ENCODE measurements around the gene PCDH9. TPM values are rescaled to one million over a fixed set of nuclear protein-coding genes. Genes with fewer than 3 reads are reported as not detected.

Gene PCDH9
- total and polyA plus RNA-seq, 8 donors = 0.46 to 3.8 (median 1.5) TPM

DNA sequence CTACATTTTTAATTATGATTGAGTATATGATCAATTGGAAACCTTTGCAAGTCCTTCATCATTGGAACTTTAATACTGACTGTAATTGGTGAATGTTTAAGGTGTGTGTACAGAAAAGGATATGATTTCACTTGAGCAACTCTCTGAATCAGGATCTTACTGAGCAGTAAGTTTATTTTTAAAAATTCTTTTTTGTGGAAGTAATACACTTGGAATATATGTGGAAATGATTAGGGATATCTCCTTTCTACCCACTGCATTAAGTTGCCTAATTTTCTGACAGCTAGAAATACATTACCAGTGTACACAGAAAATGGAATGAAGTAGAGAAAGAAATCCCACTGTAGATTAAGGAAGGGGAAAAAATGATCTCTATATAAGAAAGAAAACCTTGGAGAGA is 865.8 kb downstream of the PCDH9 start:
- DNase-seq (no peak), FAIRE-seq (no peak), ATAC-seq (no peak)
- Histone ChIP-seq H3K27me3 (peaks cover 0 to 5% (median 0%) of the 10 kb centered on the region in 4 donors), H3K4me3 (no peak overlapping the region), H3K27ac (no peak overlapping the region), H3K9me3 (no peaks in the 10 kb centered on the region), H3K36me3 (no peaks in the 10 kb centered on the region), H3K4me1 (no peaks in the 10 kb centered on the region)
- TF ChIP-seq, protein P1, sequence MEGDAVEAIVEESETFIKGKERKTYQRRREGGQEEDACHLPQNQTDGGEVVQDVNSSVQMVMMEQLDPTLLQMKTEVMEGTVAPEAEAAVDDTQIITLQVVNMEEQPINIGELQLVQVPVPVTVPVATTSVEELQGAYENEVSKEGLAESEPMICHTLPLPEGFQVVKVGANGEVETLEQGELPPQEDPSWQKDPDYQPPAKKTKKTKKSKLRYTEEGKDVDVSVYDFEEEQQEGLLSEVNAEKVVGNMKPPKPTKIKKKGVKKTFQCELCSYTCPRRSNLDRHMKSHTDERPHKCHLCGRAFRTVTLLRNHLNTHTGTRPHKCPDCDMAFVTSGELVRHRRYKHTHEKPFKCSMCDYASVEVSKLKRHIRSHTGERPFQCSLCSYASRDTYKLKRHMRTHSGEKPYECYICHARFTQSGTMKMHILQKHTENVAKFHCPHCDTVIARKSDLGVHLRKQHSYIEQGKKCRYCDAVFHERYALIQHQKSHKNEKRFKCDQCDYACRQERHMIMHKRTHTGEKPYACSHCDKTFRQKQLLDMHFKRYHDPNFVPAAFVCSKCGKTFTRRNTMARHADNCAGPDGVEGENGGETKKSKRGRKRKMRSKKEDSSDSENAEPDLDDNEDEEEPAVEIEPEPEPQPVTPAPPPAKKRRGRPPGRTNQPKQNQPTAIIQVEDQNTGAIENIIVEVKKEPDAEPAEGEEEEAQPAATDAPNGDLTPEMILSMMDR (IDR thresholded peaks at IDR 0.05) = no peak
- intact Hi-C loops (cut with DNase I) = no loop called here

DNA sequence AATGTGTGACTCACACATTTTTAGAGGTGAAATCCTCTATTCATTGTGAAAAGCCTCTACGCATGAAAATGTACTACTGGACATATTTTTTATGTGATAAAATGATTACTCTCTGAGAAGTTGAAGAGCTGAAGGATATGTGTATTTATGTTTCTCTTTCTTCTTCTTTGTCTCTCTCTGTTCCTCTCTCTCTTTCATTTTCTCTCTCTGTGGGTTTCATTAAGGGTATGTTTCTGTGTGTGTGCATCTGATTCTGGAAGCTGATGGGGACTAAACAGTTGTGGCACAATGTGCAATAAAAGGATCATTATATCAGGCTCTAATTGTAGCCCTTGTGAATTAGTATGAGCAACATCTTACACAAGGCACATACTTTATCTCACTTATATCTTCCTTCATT is 867.7 kb downstream of the PCDH9 start:
- no peak overlapping the region for H3K4me3 ChIP-seq
- ATAC-seq = no peak
- intact Hi-C loops (cut with DNase I) = no loop called here

DNA sequence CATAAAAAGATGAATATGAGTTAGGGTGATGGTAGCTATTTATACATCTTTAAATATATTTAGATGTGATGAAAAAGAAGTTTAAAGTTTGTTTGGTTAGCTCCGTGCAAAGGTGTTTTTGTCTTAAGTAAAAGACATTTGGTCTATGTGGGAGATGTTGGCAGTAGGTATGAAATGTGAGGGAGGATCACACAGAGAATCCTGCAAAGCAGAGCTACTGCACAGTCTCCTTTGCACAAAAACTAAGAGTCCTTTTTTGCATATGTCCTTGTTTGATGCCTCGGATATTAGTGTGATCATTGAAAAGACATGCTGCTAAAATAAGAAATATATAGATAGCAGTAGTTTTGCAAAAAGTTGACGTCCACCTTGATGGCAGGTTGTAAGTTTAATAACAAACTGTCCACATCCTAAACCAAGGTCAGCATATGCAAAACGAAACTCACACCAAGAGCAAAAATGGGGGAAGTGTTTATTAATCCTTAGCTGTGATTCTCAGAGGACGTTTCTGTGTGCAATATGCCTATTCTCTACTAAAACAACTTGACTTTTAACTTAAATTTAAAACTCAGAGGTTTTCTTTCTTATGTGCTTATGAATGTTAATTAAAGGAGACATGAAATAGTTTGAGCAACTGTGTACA is 870.1 kb downstream of the PCDH9 start:
- WGBS, 2 donors = 29 to 41% methylated on average over 5 of the region's 5 CpGs
- TF ChIP-seq, protein P1 (IDR thresholded peaks at IDR 0.05) = no peak
- H3K4me3 ChIP-seq = no peak overlapping the region
- H3K9me3 ChIP-seq = no peaks in the 10 kb centered on the region
- no peaks in the 10 kb centered on the region for H3K4me1 ChIP-seq
- intact Hi-C loops (cut with DNase I) = no loop called here
- ATAC-seq = no peak
- DNase-seq = no peak
- H3K27me3 ChIP-seq = peaks cover 0 to 19% (median 7%) of the 10 kb centered on the region in 4 donors
- no peak overlapping the region for H3K27ac ChIP-seq
- H3K36me3 ChIP-seq = no peaks in the 10 kb centered on the region
- no peak for FAIRE-seq

More for the DNA sequence above, 867.7 kb downstream of the PCDH9 start:
- H3K4me1 ChIP-seq = no peaks in the 10 kb centered on the region
- 93 to 97% methylated on average over 1 of the region's 1 CpG for WGBS, 2 donors
- H3K9me3 ChIP-seq = no peaks in the 10 kb centered on the region
- TF ChIP-seq, protein P1 (IDR thresholded peaks at IDR 0.05) = no peak
- no peaks in the 10 kb centered on the region for H3K36me3 ChIP-seq
- no peak for FAIRE-seq
- DNase-seq = no peak
- peaks cover 0 to 7% (median 2%) of the 10 kb centered on the region in 4 donors for H3K27me3 ChIP-seq
- no peak overlapping the region for H3K27ac ChIP-seq

DNA sequence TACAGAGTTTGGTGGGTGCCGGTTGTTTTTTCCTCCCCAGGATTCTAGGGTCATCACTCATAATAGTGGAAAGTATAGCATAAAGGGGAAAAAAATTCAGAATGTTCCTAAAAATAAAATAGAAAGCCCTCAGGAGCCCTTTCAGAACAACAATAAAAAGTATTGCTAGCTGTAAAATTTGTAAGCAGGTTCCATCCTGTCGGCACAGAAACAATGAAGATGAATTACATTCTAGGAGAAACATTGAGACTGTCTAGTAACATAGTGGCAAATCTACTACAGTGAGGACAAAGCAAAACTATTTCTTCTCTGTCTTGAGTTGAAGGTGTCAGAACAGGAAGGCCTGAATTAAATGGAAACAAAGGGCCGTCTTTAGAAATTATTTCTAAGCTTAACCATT is 870.7 kb downstream of the PCDH9 start:
- intact Hi-C loops (cut with DNase I) = no loop called here
- ATAC-seq (no peak), FAIRE-seq (no peak), DNase-seq (no peak)
- no peak overlapping the region for H3K4me3 ChIP-seq
- H3K36me3 ChIP-seq = no peaks in the 10 kb centered on the region
- H3K27me3 ChIP-seq = peaks cover 0 to 19% (median 7%) of the 10 kb centered on the region in 4 donors
- no peak overlapping the region for H3K27ac ChIP-seq
- TF ChIP-seq, protein P1 (IDR thresholded peaks at IDR 0.05) = no peak
- peaks cover 0 to 2% (median 0%) of the 10 kb centered on the region in 3 donors for H3K4me1 ChIP-seq
- H3K9me3 ChIP-seq = no peaks in the 10 kb centered on the region
- 75 to 86% methylated on average over 3 of the region's 3 CpGs for WGBS, 2 donors

DNA sequence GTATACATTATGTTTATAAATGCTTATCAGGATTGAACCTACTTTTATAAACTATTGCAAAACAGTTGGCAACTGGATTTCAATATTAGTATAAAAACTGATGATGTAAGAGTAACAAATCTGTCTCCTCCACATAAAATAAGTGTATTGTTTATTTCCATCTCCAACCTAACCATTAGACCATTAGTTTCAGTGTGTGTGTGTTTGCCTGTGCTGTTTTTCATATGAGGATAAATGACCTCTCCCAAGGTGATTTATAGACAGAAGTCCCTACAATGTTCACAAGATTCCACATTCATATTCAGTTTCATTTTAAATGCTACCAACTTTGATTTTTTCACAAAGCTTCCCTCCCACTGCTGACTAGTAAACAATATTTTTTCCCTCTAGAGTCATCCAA is 871.6 kb downstream of the PCDH9 start:
- Histone ChIP-seq H3K36me3 (no peaks in the 10 kb centered on the region), H3K9me3 (no peaks in the 10 kb centered on the region), H3K4me1 (peaks cover 0 to 11% (median 7%) of the 10 kb centered on the region in 3 donors), H3K27ac (no peak overlapping the region), H3K27me3 (peaks cover 0 to 19% (median 7%) of the 10 kb centered on the region in 4 donors), H3K4me3 (no peak overlapping the region)
- FAIRE-seq (no peak), DNase-seq (no peak), ATAC-seq (no peak)
- TF ChIP-seq, protein P1 (IDR thresholded peaks at IDR 0.05) = no peak
- intact Hi-C loops (cut with DNase I) = no loop called here
